CD14-positive monocyte (primary cell): Measurements from ENCODE around the gene UBLCP1. TPM values are rescaled to one million over a fixed set of nuclear protein-coding genes. Genes with fewer than 3 reads are reported as not detected.

Experiments used
- DNase-seq, 3 donors: peaks; one replicate each; pipeline ENCODE4 v3.0.0-alpha.2; 2011 to 2022
- H2AFZ ChIP-seq: 2 replicates; pipeline ENCODE4 v1.6.0; 2012; ENCODE audit warnings: mild to moderate bottlenecking, low read depth, low read length, inconsistent platforms; ENCODE audit not compliant: insufficient read depth, poor library complexity, severe bottlenecking
- H3K27ac ChIP-seq, 2 donors: 1 replicate in 1 of 2; 2 replicates in 1 of 2; pipeline ENCODE4 v1.5.1; 2012 to 2013; ENCODE audit warnings: low read length in 2 of 2, control low read depth in 1 of 2, inconsistent platforms in 1 of 2, low read depth in 1 of 2, mild to moderate bottlenecking in 1 of 2
- H3K27me3 ChIP-seq, 2 donors: one replicate each; pipeline versions ENCODE4 v1.6.0 to v1.6.1; 2011 to 2013; ENCODE audit warnings: low read length in 2 of 2; ENCODE audit not compliant: control insufficient read depth in 2 of 2, insufficient read depth in 2 of 2
- H3K36me3 ChIP-seq, 2 donors: replicated peaks in 1 of 2; 1 replicate in 1 of 2; 2 replicates in 1 of 2; pipeline versions ENCODE4 v1.5.1 to v1.6.1; 2012 to 2013; ENCODE audit warnings: low read length in 2 of 2, control low read depth in 1 of 2, inconsistent platforms in 1 of 2, mild to moderate bottlenecking in 1 of 2; ENCODE audit not compliant: insufficient read depth in 2 of 2, control insufficient read depth in 1 of 2
- H3K4me1 ChIP-seq, 2 donors: 1 replicate in 1 of 2; 2 replicates in 1 of 2; pipeline versions ENCODE4 v1.5.1 to v1.6.1; 2012 to 2013; ENCODE audit warnings: low read length in 2 of 2, control low read depth in 1 of 2, inconsistent platforms in 1 of 2, mild to moderate bottlenecking in 1 of 2, moderate library complexity in 1 of 2; ENCODE audit not compliant: insufficient read depth in 2 of 2, control insufficient read depth in 1 of 2
- H3K4me2 ChIP-seq: replicated peaks from 2 replicates; pipeline ENCODE3; 2012; ENCODE audit warnings: low read length, moderate library complexity, mild to moderate bottlenecking; ENCODE audit not compliant: poor library complexity, severe bottlenecking; ENCODE audit errors: extremely low read depth
- H3K4me3 ChIP-seq, 3 experiments: fragments of 200-600 bp in 1 of 3; sonication (generic) in 1 of 3; replicated peaks in 1 of 3; 1 replicate in 2 of 3; 2 replicates in 1 of 3; pipeline ENCODE4 v1.5.1; 2011 to 2013; ENCODE audit warnings: low read length in 3 of 3, mild to moderate bottlenecking in 3 of 3, control low read depth in 2 of 3, low read depth in 2 of 3, inconsistent platforms in 1 of 3, moderate library complexity in 1 of 3
- H3K79me2 ChIP-seq: 2 replicates; pipeline ENCODE4 v1.6.0; 2012; ENCODE audit warnings: mild to moderate bottlenecking, control low read depth, inconsistent platforms, low read length, moderate library complexity; ENCODE audit not compliant: insufficient read depth
- H3K9ac ChIP-seq: 2 replicates; pipeline ENCODE4 v1.6.0; 2017; ENCODE audit warnings: low read length, mild to moderate bottlenecking; ENCODE audit not compliant: insufficient read depth, poor library complexity, severe bottlenecking
- H3K9me3 ChIP-seq, 2 donors: replicated peaks in 1 of 2; 1 replicate in 1 of 2; 2 replicates in 1 of 2; pipeline versions ENCODE4 v1.5.1 to v1.6.1; 2012 to 2013; ENCODE audit warnings: low read length in 2 of 2, control low read depth in 1 of 2; ENCODE audit not compliant: control insufficient read depth in 1 of 2, insufficient read depth in 1 of 2
- H4K20me1 ChIP-seq: 2 replicates; pipeline ENCODE4 v1.6.0; 2012; ENCODE audit warnings: mild to moderate bottlenecking, low read length, control low read depth, moderate library complexity; ENCODE audit not compliant: insufficient read depth
- H3K27ac Mint-ChIP-seq, 7 donors: one replicate each; pipeline ENCODE4 v1.8.0; 2020; ENCODE audit warnings: mild to moderate bottlenecking in 7 of 7, mixed read lengths in 7 of 7, moderate library complexity in 6 of 7, inconsistent platforms in 2 of 7
- H3K27me3 Mint-ChIP-seq, 3 donors: one replicate each; pipeline ENCODE4 v1.8.0; 2021 to 2022; ENCODE audit warnings: low read depth in 3 of 3, mild to moderate bottlenecking in 3 of 3, mixed read lengths in 3 of 3, moderate library complexity in 3 of 3, inconsistent platforms in 1 of 3
- H3K36me3 Mint-ChIP-seq, 2 donors: one replicate each; pipeline ENCODE4 v1.8.0; 2020; ENCODE audit warnings: mixed read lengths in 2 of 2, inconsistent platforms in 1 of 2, mild to moderate bottlenecking in 1 of 2
- H3K4me1 Mint-ChIP-seq: one replicate; pipeline ENCODE4 v1.8.0; 2020; ENCODE audit warnings: mild to moderate bottlenecking, mixed read lengths
- H3K4me3 Mint-ChIP-seq, 2 donors: one replicate each; pipeline ENCODE4 v1.8.0; 2020; ENCODE audit warnings: mild to moderate bottlenecking in 2 of 2, mixed read lengths in 2 of 2, moderate library complexity in 1 of 2
- H3K9me3 Mint-ChIP-seq, 7 donors: one replicate each; pipeline ENCODE4 v1.8.0; 2020 to 2022; ENCODE audit warnings: mixed read lengths in 7 of 7, mild to moderate bottlenecking in 6 of 7, moderate library complexity in 6 of 7, inconsistent platforms in 2 of 7
- WGBS: methylation state at CpG from one replicate; pipeline ENCODE4 v1.1.5; 2013; ENCODE audit warnings: missing lambda C conversion rate; ENCODE audit not compliant: insufficient coverage; 5-methylcytosine and 5-hydroxymethylcytosine counted together
- intact Hi-C, 2 donors: fragments of 100-400 bp; cut with micrococcal nuclease; formaldehyde crosslinking; loops; one replicate each; pipeline versions ENCODE4 v1.15.0 to v1.15.1; 2023
- polyA plus RNA-seq, 3 donors: library from polyadenylated mRNA; depleted of rRNA in 1 of 3; unstranded in 2 of 3; stranded (reverse) in 1 of 3; fragments of 300-500 nt in 2 of 3; fragments of >200 nt in 1 of 3; fragmentation: Illumina TruSeq in 2 of 3; gene quantifications; 1 replicate in 2 of 3; 2 replicates in 1 of 3; pipeline ENCODE4 v1.2.3, GENCODE V29; 2012 to 2021
- small RNA-seq: library from RNA; depleted of rRNA; stranded (forward); fragments of <200 nt; gene quantifications from one replicate; pipeline ENCODE3, GENCODE V24; 2012; ENCODE audit warnings: low read depth; ENCODE audit not compliant: insufficient read length
- TF ChIP-seq, protein P1 (sequence below): fragments of 200-600 bp; IDR thresholded peaks from one replicate; pipeline ENCODE4 v1.8.0; 2022; ENCODE audit warnings: antibody characterized with exemption, mild to moderate bottlenecking

UBLCP1 gene
- polyA plus RNA-seq, 3 donors, result 8.8 to 31.5 (median 22.7) TPM

DNA sequence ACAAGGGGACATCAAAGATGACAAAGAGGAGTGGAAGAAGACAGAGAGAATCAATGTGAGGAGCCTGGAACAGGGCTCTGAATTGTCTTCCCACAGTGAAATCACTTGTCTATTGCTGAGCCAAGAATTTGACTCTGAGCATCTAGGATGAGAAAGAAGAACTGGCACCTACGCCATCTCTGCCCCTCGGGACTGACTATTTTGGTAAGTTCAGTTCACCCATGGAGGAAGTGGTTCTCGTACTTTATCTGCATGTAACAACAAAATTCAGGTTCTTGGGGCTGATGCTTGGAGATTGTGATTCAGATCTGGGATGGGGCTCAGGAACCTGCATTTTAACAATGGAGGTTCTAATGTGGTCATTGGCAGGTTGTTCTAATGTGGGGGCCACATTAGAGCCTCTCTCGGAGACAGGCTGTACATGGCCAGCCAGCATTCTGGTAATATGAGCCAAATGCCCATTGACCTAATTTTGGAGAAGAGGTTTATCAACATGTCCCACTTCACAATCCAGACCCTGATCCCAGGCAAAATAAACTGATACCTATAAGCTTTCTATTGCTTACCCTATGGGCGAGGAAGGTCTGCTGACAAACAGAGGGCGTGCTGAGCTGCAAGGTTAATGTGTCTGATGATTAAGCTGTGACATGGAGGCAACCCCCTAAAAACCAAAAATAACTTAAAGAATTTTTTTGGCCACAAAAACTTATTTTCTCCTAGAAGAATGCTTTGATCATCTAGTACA is 69.9 kb downstream of the UBLCP1 start:
- TF ChIP-seq, protein P1, sequence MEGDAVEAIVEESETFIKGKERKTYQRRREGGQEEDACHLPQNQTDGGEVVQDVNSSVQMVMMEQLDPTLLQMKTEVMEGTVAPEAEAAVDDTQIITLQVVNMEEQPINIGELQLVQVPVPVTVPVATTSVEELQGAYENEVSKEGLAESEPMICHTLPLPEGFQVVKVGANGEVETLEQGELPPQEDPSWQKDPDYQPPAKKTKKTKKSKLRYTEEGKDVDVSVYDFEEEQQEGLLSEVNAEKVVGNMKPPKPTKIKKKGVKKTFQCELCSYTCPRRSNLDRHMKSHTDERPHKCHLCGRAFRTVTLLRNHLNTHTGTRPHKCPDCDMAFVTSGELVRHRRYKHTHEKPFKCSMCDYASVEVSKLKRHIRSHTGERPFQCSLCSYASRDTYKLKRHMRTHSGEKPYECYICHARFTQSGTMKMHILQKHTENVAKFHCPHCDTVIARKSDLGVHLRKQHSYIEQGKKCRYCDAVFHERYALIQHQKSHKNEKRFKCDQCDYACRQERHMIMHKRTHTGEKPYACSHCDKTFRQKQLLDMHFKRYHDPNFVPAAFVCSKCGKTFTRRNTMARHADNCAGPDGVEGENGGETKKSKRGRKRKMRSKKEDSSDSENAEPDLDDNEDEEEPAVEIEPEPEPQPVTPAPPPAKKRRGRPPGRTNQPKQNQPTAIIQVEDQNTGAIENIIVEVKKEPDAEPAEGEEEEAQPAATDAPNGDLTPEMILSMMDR, result no peak
- no peak overlapping the region for H3K4me3 Mint-ChIP-seq
- no peaks in the 10 kb centered on the region for H3K9me3 ChIP-seq
- H3K4me2 ChIP-seq, result no peak overlapping the region
- no peak overlapping the region for H3K9ac ChIP-seq
- H3K4me1 Mint-ChIP-seq, result peaks cover 42% of the 10 kb centered on the region
- peaks cover 0 to 4% (median 1%) of the 10 kb centered on the region in 3 donors for H3K27me3 Mint-ChIP-seq
- H3K4me1 ChIP-seq, result peaks cover 25 to 28% of the 10 kb centered on the region in 2 donors
- 0% methylated on average over 3 of the region's 6 CpGs for WGBS
- H3K27ac Mint-ChIP-seq, result peak overlapping the region in 2 of 7 donors; percentile 26 to 37
- no peaks in the 10 kb centered on the region for H3K79me2 ChIP-seq
- no peak overlapping the region for H2AFZ ChIP-seq
- H4K20me1 ChIP-seq, result no peaks in the 10 kb centered on the region
- H3K36me3 ChIP-seq, result no peaks in the 10 kb centered on the region
- no peak overlapping the region for H3K27ac ChIP-seq
- H3K36me3 Mint-ChIP-seq, result peaks cover 0 to 2% of the 10 kb centered on the region in 2 donors
- H3K27me3 ChIP-seq, result no peaks in the 10 kb centered on the region
- H3K4me3 ChIP-seq, result no peak overlapping the region
- peaks cover 0 to 3% (median 0%) of the 10 kb centered on the region in 7 donors for H3K9me3 Mint-ChIP-seq
- peak in 1 of 3 donors; percentile 19 for DNase-seq
- intact Hi-C loops, result loop anchor here in 1 of 2 donors (5.0 to 10.0 kb wide), 3 partner anchors 68 to 124 kb away; partner anchors contain the start of gene UBLCP1

DNA sequence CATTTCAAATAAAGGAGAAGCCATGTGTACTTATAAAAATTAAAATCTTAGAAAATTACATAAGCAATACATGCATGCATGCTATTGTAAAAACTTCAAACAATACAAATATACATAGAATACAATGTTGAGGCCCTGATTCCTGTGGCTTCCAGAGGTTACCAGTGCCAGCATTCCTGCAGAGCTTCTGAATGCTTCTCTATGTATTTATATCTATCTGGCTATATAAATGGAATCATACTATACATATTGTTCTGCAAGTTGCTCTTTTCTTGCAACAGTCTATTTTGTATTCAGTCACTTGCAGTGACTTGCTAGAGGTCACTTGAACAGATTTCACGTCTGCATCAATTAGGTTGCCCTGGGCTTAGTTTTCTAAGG is 70.4 kb downstream of the UBLCP1 start:
- Histone ChIP-seq H3K27me3 (no peaks in the 10 kb centered on the region), H3K79me2 (no peaks in the 10 kb centered on the region), H4K20me1 (no peaks in the 10 kb centered on the region), H2AFZ (no peak overlapping the region), H3K4me1 (peaks cover 30 to 34% of the 10 kb centered on the region in 2 donors), H3K36me3 (no peaks in the 10 kb centered on the region), H3K4me3 (no peak overlapping the region), H3K9ac (no peak overlapping the region), H3K4me2 (no peak overlapping the region), H3K27ac (no peak overlapping the region), H3K9me3 (no peaks in the 10 kb centered on the region)
- H3K4me3 Mint-ChIP-seq, result no peak overlapping the region
- DNase-seq, result no peak
- H3K36me3 Mint-ChIP-seq, result peaks cover 0 to 5% of the 10 kb centered on the region in 2 donors
- H3K4me1 Mint-ChIP-seq, result peaks cover 47% of the 10 kb centered on the region
- H3K27ac Mint-ChIP-seq, result no peak overlapping the region
- peaks cover 0 to 6% (median 0%) of the 10 kb centered on the region in 7 donors for H3K9me3 Mint-ChIP-seq
- TF ChIP-seq, protein P1, result no peak
- no CpG with 5 or more reads among the region's 1 CpG for WGBS
- H3K27me3 Mint-ChIP-seq, result peaks cover 0 to 4% (median 1%) of the 10 kb centered on the region in 3 donors
- intact Hi-C loops, result loop anchor here in 1 of 2 donors (5.0 to 10.0 kb wide), 3 partner anchors 69 to 124 kb away; partner anchors contain the start of gene UBLCP1

Small RNA genes lying within 50 kb of the gene (small RNA-seq; reads per million reads assigned to genes)
- 0.71 reads per million for gene RF00263
- gene RNU4ATAC2P, result not detected

Other genes starting within 250 kb of the UBLCP1 start
- under 1 TPM in 1 of 3 donors, not detected in 2; 0.13 TPM for gene EBF1, start 163.4 kb upstream of the UBLCP1 start, polyA plus RNA-seq
- gene RNF145, start 53.7 kb upstream of the UBLCP1 start, polyA plus RNA-seq, result 10 to 100 TPM in 2 of 3 donors, 1 to 10 TPM in 1; 9.1 to 23.6 (median 11.5) TPM
- gene IL12B, start 67.2 kb downstream of the UBLCP1 start, polyA plus RNA-seq, result not detected